ENCODE measurements around the gene COPS3.

The COPS3 gene

GRCh38 chr17:17225901-17226300 lies 55.1 kb downstream of the COPS3 start:
- Histone ChIP-seq H3K9me3 (no peaks in the 10 kb centered on the region), H3K4me3 (ENCODE audit: low read depth in 1 of 2, low read length in 1 of 2) (no peak overlapping the region), H3K27ac (no peak overlapping the region), H3K36me3 (peaks cover 98% of the 10 kb centered on the region), H3K27me3 (no peaks in the 10 kb centered on the region), H3K4me1 (ENCODE audit: control insufficient read depth in 1 of 2, insufficient read depth in 1 of 2, low read depth in 1 of 2, low read length in 1 of 2) (no peaks in the 10 kb centered on the region)
- TF ChIP-seq CTCF (IDR thresholded peaks at IDR 0.05), result no peak

GRCh38 chr17:17224137-17224536 lies 56.9 kb downstream of the COPS3 start:
- no peak overlapping the region for H3K27ac ChIP-seq
- no peaks in the 10 kb centered on the region for H3K27me3 ChIP-seq
- no peaks in the 10 kb centered on the region for H3K4me1 ChIP-seq (ENCODE audit: control insufficient read depth in 1 of 2, insufficient read depth in 1 of 2, low read depth in 1 of 2, low read length in 1 of 2)
- no peak for TF ChIP-seq CTCF (IDR thresholded peaks at IDR 0.05)
- peaks cover 100% of the 10 kb centered on the region for H3K36me3 ChIP-seq
- H3K4me3 ChIP-seq (ENCODE audit: low read depth in 1 of 2, low read length in 1 of 2), result no peak overlapping the region
- no peaks in the 10 kb centered on the region for H3K9me3 ChIP-seq

- Histone ChIP-seq H3K27me3 (no peaks in the 10 kb centered on the region), H3K4me3 (ENCODE audit: low read depth in 1 of 2, low read length in 1 of 2) (no peak overlapping the region), H3K4me1 (ENCODE audit: control insufficient read depth in 1 of 2, insufficient read depth in 1 of 2, low read depth in 1 of 2, low read length in 1 of 2) (no peaks in the 10 kb centered on the region), H3K27ac (no peak overlapping the region), H3K9me3 (no peaks in the 10 kb centered on the region), H3K36me3 (peaks cover 100% of the 10 kb centered on the region)
- no peak for TF ChIP-seq CTCF (IDR thresholded peaks at IDR 0.05)
Observed at GRCh38 chr17:17223736-17224135, 57.3 kb downstream of the COPS3 start.

GRCh38 chr17:17221329-17221728 lies 59.7 kb downstream of the COPS3 start:
- Histone ChIP-seq H3K4me3 (ENCODE audit: low read depth in 1 of 2, low read length in 1 of 2) (no peak overlapping the region), H3K27ac (no peak overlapping the region), H3K4me1 (ENCODE audit: control insufficient read depth in 1 of 2, insufficient read depth in 1 of 2, low read depth in 1 of 2, low read length in 1 of 2) (no peaks in the 10 kb centered on the region), H3K36me3 (peaks cover 100% of the 10 kb centered on the region), H3K27me3 (no peaks in the 10 kb centered on the region), H3K9me3 (no peaks in the 10 kb centered on the region)
- no peak for TF ChIP-seq CTCF (IDR thresholded peaks at IDR 0.05)

- peaks cover 100% of the 10 kb centered on the region for H3K36me3 ChIP-seq
- H3K4me3 ChIP-seq (ENCODE audit: low read depth in 1 of 2, low read length in 1 of 2), result no peak overlapping the region
- H3K27ac ChIP-seq, result no peak overlapping the region
- no peaks in the 10 kb centered on the region for H3K4me1 ChIP-seq (ENCODE audit: control insufficient read depth in 1 of 2, insufficient read depth in 1 of 2, low read depth in 1 of 2, low read length in 1 of 2)
- no peaks in the 10 kb centered on the region for H3K9me3 ChIP-seq
- no peak for TF ChIP-seq CTCF (IDR thresholded peaks at IDR 0.05)
- no peaks in the 10 kb centered on the region for H3K27me3 ChIP-seq
Observed at GRCh38 chr17:17220529-17220928, 60.5 kb downstream of the COPS3 start.

- Histone ChIP-seq H3K36me3 (peaks cover 100% of the 10 kb centered on the region), H3K27me3 (no peaks in the 10 kb centered on the region), H3K4me3 (ENCODE audit: low read depth in 1 of 2, low read length in 1 of 2) (no peak overlapping the region), H3K9me3 (no peaks in the 10 kb centered on the region), H3K27ac (no peak overlapping the region), H3K4me1 (ENCODE audit: control insufficient read depth in 1 of 2, insufficient read depth in 1 of 2, low read depth in 1 of 2, low read length in 1 of 2) (no peaks in the 10 kb centered on the region)
- TF ChIP-seq CTCF (IDR thresholded peaks at IDR 0.05), result no peak
Observed at GRCh38 chr17:17217995-17218394, 63.1 kb downstream of the COPS3 start.
